GM23338 (cell line): ENCODE measurements around the gene RRP12. TPM values are rescaled to one million over a fixed set of nuclear protein-coding genes. Genes with fewer than 3 reads are reported as not detected.

Experiments
- ATAC-seq: fragments of 200-7000 bp; cut with Tn5 transposase; 3 replicates; pipeline ENCODE4 v1.9.1; 2020
- DNase-seq: peaks from one replicate; pipeline ENCODE4 v3.0.0-alpha.2; 2015; ENCODE audit warnings: low spot score
- H2AFZ ChIP-seq: fragments of 200-600 bp; sonication (generic); 2 replicates; pipeline ENCODE4 v1.8.0; 2016; ENCODE audit warnings: antibody characterized with exemption, mild to moderate bottlenecking, moderate library complexity
- H3F3A ChIP-seq: fragments of 200-600 bp; sonication (generic); replicated peaks from 2 replicates; pipeline ENCODE4 v1.8.0; 2017; ENCODE audit warnings: antibody characterized with exemption, mixed run types, low read depth
- H3K27ac ChIP-seq: fragments of 200-600 bp; sonication (generic); 2 replicates; pipeline ENCODE4 v1.6.1; 2016; ENCODE audit warnings: low read depth
- H3K27me3 ChIP-seq: fragments of 200-600 bp; sonication (generic); 2 replicates; pipeline ENCODE4 v1.8.0; 2016; ENCODE audit warnings: mild to moderate bottlenecking, mixed run types, moderate library complexity; ENCODE audit not compliant: insufficient read depth
- H3K36me3 ChIP-seq: fragments of 200-600 bp; sonication (generic); 2 replicates; pipeline ENCODE4 v1.8.0; 2016; ENCODE audit warnings: mild to moderate bottlenecking; ENCODE audit not compliant: insufficient read depth
- H3K4me1 ChIP-seq: fragments of 200-600 bp; sonication (generic); 2 replicates; pipeline ENCODE4 v1.8.0; 2016; ENCODE audit warnings: mild to moderate bottlenecking, moderate library complexity; ENCODE audit not compliant: insufficient read depth
- H3K4me2 ChIP-seq: fragments of 200-600 bp; sonication (generic); 2 replicates; pipeline ENCODE4 v1.7.1; 2017; ENCODE audit warnings: mixed run types
- H3K4me3 ChIP-seq: fragments of 200-600 bp; sonication (generic); 2 replicates; pipeline ENCODE4 v1.6.1; 2016; ENCODE audit warnings: mixed run types
- H3K79me2 ChIP-seq: fragments of 200-600 bp; sonication (generic); replicated peaks from 2 replicates; pipeline ENCODE4 v1.8.0; 2017; ENCODE audit warnings: mild to moderate bottlenecking; ENCODE audit not compliant: insufficient read depth
- H3K9me2 ChIP-seq: fragments of 200-600 bp; sonication (generic); 2 replicates; pipeline ENCODE4 v1.8.0; 2017; ENCODE audit not compliant: insufficient read depth
- H4K20me1 ChIP-seq: fragments of 200-600 bp; sonication (generic); replicated peaks from 2 replicates; pipeline ENCODE4 v1.8.0; 2017; ENCODE audit warnings: mild to moderate bottlenecking; ENCODE audit not compliant: insufficient read depth
- H3K27ac Mint-ChIP-seq: 2 replicates; pipeline ENCODE4 v1.8.0; 2020; ENCODE audit warnings: inconsistent platforms, mild to moderate bottlenecking, moderate library complexity, mixed read lengths
- H3K27me3 Mint-ChIP-seq: 3 replicates; pipeline ENCODE4 v1.8.0; 2022; ENCODE audit warnings: low read depth, mild to moderate bottlenecking, moderate library complexity, mixed read lengths, inconsistent platforms; ENCODE audit not compliant: insufficient read depth, poor library complexity
- H3K36me3 Mint-ChIP-seq: 3 replicates; pipeline ENCODE4 v1.8.0; 2021; ENCODE audit warnings: low read depth, mild to moderate bottlenecking, inconsistent platforms, moderate library complexity, mixed read lengths
- H3K4me1 Mint-ChIP-seq: 3 replicates; pipeline ENCODE4 v1.8.0; 2020; ENCODE audit warnings: mild to moderate bottlenecking, inconsistent platforms, mixed read lengths
- H3K4me3 Mint-ChIP-seq: 3 replicates; pipeline ENCODE4 v1.8.0; 2021; ENCODE audit warnings: moderate library complexity, mild to moderate bottlenecking, inconsistent platforms, mixed read lengths
- H3K9me3 Mint-ChIP-seq: 3 replicates; pipeline ENCODE4 v1.8.0; 2020; ENCODE audit warnings: moderate library complexity, mild to moderate bottlenecking, inconsistent platforms, mixed read lengths
- CREB1 ChIP-seq: fragments of 250-450 bp; sonication (Bioruptor Pico); IDR thresholded peaks from 2 replicates; pipeline ENCODE4 v1.5.0; 2020; ENCODE audit warnings: low read depth, mild to moderate bottlenecking, moderate library complexity
- CTCF ChIP-seq, 2 experiments: fragments of 200-600 bp in 1 of 2; sonication (generic) in 1 of 2; conservative IDR thresholded peaks; 2 replicates each; pipeline versions ENCODE4 v1.5.1 to v1.6.1; 2016 to 2017; ENCODE audit warnings: antibody characterized with exemption in 2 of 2, low read depth in 2 of 2, mild to moderate bottlenecking in 2 of 2, moderate library complexity in 1 of 2
- EZH2 ChIP-seq: fragments of 200-600 bp; sonication (generic); IDR thresholded peaks from one replicate; pipeline ENCODE4 v1.8.0; 2017; ENCODE audit warnings: antibody characterized with exemption, mild to moderate bottlenecking, low read depth; ENCODE audit not compliant: unreplicated experiment
- EZH2phosphoT487 ChIP-seq: fragments of 200-600 bp; sonication (generic); IDR thresholded peaks from one replicate; pipeline ENCODE4 v1.8.1; 2018; ENCODE audit warnings: antibody characterized with exemption; ENCODE audit not compliant: unreplicated experiment
- JUNB ChIP-seq: IDR thresholded peaks from one replicate; pipeline ENCODE4 v1.6.1; 2016; ENCODE audit warnings: antibody characterized with exemption; ENCODE audit not compliant: unreplicated experiment
- NANOG ChIP-seq: IDR thresholded peaks from 2 replicates; pipeline ENCODE4 v1.6.1; 2016; ENCODE audit warnings: antibody characterized with exemption, borderline replicate concordance
- POLR2AphosphoS5 ChIP-seq: IDR thresholded peaks from 2 replicates; pipeline ENCODE4 v1.6.1; 2016; ENCODE audit warnings: antibody characterized with exemption, low read depth
- STAT1 ChIP-seq: IDR thresholded peaks from one replicate; pipeline ENCODE4 v1.6.1; 2016; ENCODE audit warnings: antibody characterized with exemption; ENCODE audit not compliant: unreplicated experiment
- ZNF114 ChIP-seq: fragments of 250-450 bp; sonication (Bioruptor Pico); IDR thresholded peaks from 2 replicates; pipeline ENCODE4 v1.5.0; 2020; ENCODE audit warnings: mild to moderate bottlenecking, moderate library complexity
- ZNF331 ChIP-seq: fragments of 250-450 bp; sonication (Bioruptor Pico); IDR thresholded peaks from 2 replicates; pipeline ENCODE4 v1.5.0; 2020; ENCODE audit warnings: low read depth, mild to moderate bottlenecking, moderate library complexity
- ZNF462 ChIP-seq: fragments of 250-450 bp; sonication (Bioruptor Pico); IDR thresholded peaks from 2 replicates; pipeline ENCODE4 v1.5.0; 2020; ENCODE audit warnings: mild to moderate bottlenecking, moderate library complexity
- polyA plus RNA-seq: library from polyadenylated mRNA; unstranded; fragments of >200 nt; fragmentation: Nextera tagmentation; extraction: Ambion mirVana; gene quantifications from 2 replicates; pipeline ENCODE4 v1.2.1, GENCODE V29; 2016
- total RNA-seq: library from RNA; depleted of rRNA; stranded (reverse); fragments of >200 nt; shearing (Covaris generic); gene quantifications from 2 replicates; pipeline ENCODE4 v1.2.3, GENCODE V29; 2014
- TF ChIP-seq, protein P1 (sequence below): IDR thresholded peaks from 2 replicates; pipeline ENCODE4 v1.6.1; 2016; ENCODE audit warnings: antibody characterized with exemption
- TF ChIP-seq, protein P2 (sequence below): IDR thresholded peaks from one replicate; pipeline ENCODE4 v1.6.1; 2018; ENCODE audit warnings: antibody characterized with exemption; ENCODE audit not compliant: unreplicated experiment

Gene RRP12
- total and polyA plus RNA-seq, 2 experiments from 2014 or later: 53.4 to 62.6 TPM

- peaks cover 49% of the 10 kb centered on the region for H3K36me3 Mint-ChIP-seq
- no peak overlapping the region for H3K4me3 Mint-ChIP-seq
- no peak overlapping the region for H3K27ac Mint-ChIP-seq
Measured at GRCh38 chr10:97396056-97396455, 5.1 kb downstream of the RRP12 start.

More at GRCh38 chr10:97396056-97396455, 5.1 kb downstream of the RRP12 start:
- no peak overlapping the region for H3K27ac ChIP-seq
- no peaks in the 10 kb centered on the region for H3K27me3 ChIP-seq
- H3F3A ChIP-seq: no peaks in the 10 kb centered on the region; the same call in 1 of the 2 replicates
- H3K4me1 ChIP-seq: peaks cover 8% of the 10 kb centered on the region; the same call in 1 of the 2 replicates
- H3K79me2 ChIP-seq: peaks cover 23% of the 10 kb centered on the region
- no peak for DNase-seq
- H2AFZ ChIP-seq: no peak overlapping the region
- TF ChIP-seq POLR2AphosphoS5 (no peak), EZH2 (no peak), JUNB (no peak), ZNF114 (no peak), EZH2phosphoT487 (no peak), STAT1 (no peak), ZNF462 (CRISPR knock-in tag) (no peak), CREB1 (CRISPR knock-in tag) (no peak), CTCF (conservative IDR thresholded peaks at IDR 0.05; ENCODE audit: low read depth in 2 of 2) (no peak), ZNF331 (CRISPR knock-in tag) (no peak), NANOG (no peak)
- TF ChIP-seq, protein P1, sequence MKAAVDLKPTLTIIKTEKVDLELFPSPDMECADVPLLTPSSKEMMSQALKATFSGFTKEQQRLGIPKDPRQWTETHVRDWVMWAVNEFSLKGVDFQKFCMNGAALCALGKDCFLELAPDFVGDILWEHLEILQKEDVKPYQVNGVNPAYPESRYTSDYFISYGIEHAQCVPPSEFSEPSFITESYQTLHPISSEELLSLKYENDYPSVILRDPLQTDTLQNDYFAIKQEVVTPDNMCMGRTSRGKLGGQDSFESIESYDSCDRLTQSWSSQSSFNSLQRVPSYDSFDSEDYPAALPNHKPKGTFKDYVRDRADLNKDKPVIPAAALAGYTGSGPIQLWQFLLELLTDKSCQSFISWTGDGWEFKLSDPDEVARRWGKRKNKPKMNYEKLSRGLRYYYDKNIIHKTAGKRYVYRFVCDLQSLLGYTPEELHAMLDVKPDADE: no peak
- TF ChIP-seq, protein P2, sequence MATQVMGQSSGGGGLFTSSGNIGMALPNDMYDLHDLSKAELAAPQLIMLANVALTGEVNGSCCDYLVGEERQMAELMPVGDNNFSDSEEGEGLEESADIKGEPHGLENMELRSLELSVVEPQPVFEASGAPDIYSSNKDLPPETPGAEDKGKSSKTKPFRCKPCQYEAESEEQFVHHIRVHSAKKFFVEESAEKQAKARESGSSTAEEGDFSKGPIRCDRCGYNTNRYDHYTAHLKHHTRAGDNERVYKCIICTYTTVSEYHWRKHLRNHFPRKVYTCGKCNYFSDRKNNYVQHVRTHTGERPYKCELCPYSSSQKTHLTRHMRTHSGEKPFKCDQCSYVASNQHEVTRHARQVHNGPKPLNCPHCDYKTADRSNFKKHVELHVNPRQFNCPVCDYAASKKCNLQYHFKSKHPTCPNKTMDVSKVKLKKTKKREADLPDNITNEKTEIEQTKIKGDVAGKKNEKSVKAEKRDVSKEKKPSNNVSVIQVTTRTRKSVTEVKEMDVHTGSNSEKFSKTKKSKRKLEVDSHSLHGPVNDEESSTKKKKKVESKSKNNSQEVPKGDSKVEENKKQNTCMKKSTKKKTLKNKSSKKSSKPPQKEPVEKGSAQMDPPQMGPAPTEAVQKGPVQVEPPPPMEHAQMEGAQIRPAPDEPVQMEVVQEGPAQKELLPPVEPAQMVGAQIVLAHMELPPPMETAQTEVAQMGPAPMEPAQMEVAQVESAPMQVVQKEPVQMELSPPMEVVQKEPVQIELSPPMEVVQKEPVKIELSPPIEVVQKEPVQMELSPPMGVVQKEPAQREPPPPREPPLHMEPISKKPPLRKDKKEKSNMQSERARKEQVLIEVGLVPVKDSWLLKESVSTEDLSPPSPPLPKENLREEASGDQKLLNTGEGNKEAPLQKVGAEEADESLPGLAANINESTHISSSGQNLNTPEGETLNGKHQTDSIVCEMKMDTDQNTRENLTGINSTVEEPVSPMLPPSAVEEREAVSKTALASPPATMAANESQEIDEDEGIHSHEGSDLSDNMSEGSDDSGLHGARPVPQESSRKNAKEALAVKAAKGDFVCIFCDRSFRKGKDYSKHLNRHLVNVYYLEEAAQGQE: no peak
- H3K36me3 ChIP-seq: peaks cover 56% of the 10 kb centered on the region
- peaks cover 9% of the 10 kb centered on the region for H4K20me1 ChIP-seq
- peaks cover 3% of the 10 kb centered on the region for H3K27me3 Mint-ChIP-seq
- H3K9me3 Mint-ChIP-seq: no peaks in the 10 kb centered on the region
- no peak overlapping the region for H3K4me3 ChIP-seq
- no peaks in the 10 kb centered on the region for H3K9me2 ChIP-seq
- H3K4me1 Mint-ChIP-seq: peaks cover 5% of the 10 kb centered on the region; the same call in 2 of the 3 replicates
- no peak overlapping the region for H3K4me2 ChIP-seq
- no peak for ATAC-seq
